CD4-positive, alpha-beta T cell treated with Interleukin-6 at 100 ng/mL for 8 hours (primary cell): ENCODE measurements around the gene ZNF581.

Experiments
- DNase-seq: peaks from one replicate; pipeline ENCODE4 v3.0.0-alpha.2; 2020; ENCODE audit warnings: mixed read lengths, low spot score

The ZNF581 gene

GRCh38 chr19:55693336-55693974 lies 50.0 kb downstream of the ZNF581 start:
- no peak for DNase-seq

- no peak for DNase-seq
These were observed 50.8 kb downstream of the ZNF581 start for GRCh38 chr19:55694241-55694655.

- DNase-seq: no peak
These were observed 51.4 kb downstream of the ZNF581 start for GRCh38 chr19:55694656-55695491.
